Fibroblast of upper back skin (primary cell): ENCODE results near the gene PCDHB7.
A peak's percentile ranks its signal among the peaks of the same experiment; 100 is the strongest.
"Not testable (repeated sequence)": the region's sequence is repeated elsewhere in the genome, so short reads cannot be mapped to it uniquely, and the experiment has no call there.

Source experiments
- DNase-seq: peaks from one replicate; pipeline ENCODE4 v3.0.0-alpha.2; 2013

Gene PCDHB7

DNA sequence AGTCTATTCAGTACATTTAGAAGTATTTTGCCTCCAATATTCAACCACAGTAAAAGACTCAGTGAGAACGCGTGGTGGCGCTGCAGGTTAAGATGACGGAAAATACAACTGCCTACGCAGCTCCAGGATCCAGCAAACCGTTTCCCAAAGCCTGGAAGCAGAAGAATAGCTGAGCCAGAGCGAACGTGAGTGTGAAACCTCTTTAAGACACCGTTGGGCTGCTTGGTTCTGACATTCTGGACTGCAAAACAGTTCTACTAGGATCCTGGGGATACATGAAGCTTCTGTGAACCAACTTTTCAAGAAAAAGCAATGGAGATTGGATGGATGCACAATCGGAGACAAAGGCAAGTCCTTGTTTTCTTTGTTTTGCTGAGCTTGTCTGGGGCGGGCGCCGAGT is 9.8 kb downstream of the PCDHB7 start, which contains the start of gene PCDHB16:
PCDHB16 (plus strand) TSS at position 140 of the 400 bp plus-strand sequence; CDS start at position 313, 173 bp downstream.
- DNase-seq, result peak; percentile 1

DNA sequence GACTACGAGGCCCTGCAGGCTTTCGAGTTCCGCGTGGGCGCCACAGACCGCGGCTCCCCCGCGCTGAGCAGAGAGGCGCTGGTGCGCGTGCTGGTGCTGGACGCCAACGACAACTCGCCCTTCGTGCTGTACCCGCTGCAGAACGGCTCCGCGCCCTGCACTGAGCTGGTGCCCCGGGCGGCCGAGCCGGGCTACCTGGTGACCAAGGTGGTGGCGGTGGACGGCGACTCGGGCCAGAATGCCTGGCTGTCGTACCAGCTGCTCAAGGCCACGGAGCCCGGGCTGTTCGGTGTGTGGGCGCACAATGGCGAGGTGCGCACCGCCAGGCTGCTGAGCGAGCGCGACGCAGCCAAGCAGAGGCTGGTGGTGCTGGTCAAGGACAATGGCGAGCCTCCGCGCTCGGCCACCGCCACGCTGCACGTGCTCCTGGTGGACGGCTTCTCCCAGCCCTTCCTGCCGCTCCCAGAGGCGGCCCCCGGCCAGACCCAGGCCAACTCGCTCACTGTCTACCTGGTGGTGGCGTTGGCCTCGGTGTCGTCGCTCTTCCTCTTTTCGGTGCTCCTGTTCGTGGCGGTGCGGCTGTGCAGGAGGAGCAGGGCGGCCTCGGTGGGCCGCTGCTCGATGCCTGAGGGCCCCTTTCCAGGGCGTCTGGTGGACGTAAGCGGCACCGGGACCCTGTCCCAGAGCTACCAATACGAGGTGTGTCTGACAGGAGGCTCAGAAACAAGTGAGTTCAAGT is 11.8 kb downstream of the PCDHB7 start:
- not testable (repeated sequence) for DNase-seq

DNA sequence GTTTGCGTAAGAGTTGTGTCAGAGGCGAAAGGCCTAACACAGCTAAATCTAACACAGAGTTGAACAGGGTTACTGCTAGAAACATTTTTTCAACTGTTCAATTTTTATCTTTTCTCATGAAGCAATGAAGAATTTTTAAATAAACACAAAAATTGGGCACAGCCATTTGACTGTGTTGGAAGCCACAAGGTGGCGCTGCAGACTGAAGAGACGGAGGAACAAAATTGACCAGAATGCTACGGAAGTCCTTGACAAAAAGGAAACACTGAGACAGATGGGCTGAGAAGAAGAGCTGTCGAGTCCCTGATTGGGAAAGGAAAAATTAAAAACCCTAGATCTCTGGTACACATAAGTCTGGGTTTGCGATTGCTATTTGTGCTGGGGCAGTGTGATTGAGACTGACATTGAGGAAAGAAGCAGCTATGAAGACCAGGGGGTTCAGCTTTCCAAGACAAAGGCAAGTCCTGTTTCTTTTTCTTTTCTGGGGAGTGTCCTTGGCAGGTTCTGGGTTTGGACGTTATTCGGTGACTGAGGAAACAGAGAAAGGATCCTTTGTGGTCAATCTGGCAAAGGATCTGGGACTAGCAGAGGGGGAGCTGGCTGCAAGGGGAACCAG is 14.6 kb downstream of the PCDHB7 start, which contains the start of gene PCDHB9:
PCDHB9 (plus strand) TSS at position 265 of the 616 bp plus-strand sequence; CDS start at position 423, 158 bp downstream.
- DNase-seq, result peak; percentile 2

DNA sequence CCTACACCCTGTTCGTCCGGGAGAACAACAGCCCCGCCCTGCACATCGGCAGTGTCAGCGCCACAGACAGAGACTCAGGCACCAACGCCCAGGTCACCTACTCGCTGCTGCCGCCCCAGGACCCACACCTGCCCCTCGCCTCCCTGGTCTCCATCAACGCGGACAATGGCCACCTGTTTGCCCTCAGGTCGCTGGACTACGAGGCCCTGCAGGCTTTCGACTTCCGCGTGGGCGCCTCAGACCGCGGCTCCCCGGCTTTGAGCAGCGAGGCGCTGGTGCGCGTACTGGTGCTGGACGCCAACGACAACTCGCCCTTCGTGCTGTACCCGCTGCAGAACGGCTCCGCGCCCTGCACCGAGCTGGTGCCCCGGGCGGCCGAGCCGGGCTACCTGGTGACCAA is 16.2 kb downstream of the PCDHB7 start:
- not testable (repeated sequence) for DNase-seq

DNA sequence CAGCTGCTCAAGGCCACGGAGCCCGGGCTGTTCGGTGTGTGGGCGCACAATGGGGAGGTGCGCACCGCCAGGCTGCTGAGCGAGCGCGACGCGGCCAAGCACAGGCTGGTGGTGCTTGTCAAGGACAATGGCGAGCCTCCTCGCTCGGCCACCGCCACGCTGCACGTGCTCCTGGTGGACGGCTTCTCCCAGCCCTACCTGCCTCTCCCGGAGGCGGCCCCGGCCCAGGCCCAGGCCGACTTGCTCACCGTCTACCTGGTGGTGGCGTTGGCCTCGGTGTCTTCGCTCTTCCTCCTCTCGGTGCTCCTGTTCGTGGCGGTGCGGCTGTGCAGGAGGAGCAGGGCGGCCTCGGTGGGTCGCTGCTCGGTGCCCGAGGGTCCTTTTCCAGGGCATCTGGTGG is 16.7 kb downstream of the PCDHB7 start:
- DNase-seq, result not testable (repeated sequence)

DNA sequence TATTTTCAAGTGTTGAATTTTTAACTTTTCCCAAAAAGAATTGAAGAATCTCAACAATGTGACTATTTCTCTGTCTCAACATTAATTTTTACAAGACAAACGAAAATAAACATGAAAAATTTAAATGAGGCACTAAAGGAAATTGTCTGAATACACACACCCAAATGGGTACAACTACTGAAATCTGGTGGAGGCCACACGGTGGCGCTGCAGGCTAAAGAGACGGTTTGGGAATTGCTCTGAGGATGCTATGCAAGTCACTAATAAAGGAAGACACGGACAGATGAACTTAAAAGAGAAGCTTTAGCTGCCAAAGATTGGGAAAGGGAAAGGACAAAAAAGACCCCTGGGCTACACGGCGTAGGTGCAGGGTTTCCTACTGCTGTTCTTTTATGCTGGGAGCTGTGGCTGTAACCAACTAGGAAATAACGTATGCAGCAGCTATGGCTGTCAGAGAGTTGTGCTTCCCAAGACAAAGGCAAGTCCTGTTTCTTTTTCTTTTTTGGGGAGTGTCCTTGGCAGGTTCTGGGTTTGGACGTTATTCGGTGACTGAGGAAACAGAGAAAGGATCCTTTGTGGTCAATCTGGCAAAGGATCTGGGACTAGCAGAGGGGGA is 19.8 kb downstream of the PCDHB7 start, which contains the start of gene PCDHB10:
PCDHB10 (plus strand) TSS at position 244 of the 616 bp plus-strand sequence; CDS start at position 444, 200 bp downstream.
- no peak for DNase-seq

DNA sequence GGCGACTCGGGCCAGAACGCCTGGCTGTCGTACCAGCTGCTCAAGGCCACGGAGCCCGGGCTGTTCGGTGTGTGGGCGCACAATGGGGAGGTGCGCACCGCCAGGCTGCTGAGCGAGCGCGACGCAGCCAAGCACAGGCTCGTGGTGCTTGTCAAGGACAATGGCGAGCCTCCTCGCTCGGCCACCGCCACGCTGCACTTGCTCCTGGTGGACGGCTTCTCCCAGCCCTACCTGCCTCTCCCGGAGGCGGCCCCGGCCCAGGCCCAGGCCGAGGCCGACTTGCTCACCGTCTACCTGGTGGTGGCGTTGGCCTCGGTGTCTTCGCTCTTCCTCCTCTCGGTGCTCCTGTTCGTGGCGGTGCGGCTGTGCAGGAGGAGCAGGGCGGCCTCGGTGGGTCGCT is 21.9 kb downstream of the PCDHB7 start:
- DNase-seq, result not testable (repeated sequence)

DNA sequence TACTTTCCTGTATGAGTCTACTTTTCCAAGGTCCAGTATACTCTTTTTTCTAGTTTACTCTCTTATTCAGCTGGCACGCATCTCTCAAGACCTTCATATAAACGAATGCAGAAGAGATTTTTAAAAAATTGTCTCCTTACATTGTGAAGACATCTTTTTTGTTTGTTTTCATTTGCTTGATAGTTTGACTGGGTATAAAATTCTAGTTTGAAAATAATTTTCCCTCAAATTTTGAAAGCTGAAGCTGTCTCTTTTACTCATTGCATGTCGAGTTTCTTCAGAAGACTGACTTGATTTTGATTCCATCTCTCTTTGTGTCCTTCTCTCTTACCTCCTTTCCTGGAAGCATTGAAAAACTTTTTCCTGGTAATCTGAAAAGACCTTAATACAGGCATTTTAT is 23.9 kb downstream of the PCDHB7 start:
- no peak for DNase-seq

DNA sequence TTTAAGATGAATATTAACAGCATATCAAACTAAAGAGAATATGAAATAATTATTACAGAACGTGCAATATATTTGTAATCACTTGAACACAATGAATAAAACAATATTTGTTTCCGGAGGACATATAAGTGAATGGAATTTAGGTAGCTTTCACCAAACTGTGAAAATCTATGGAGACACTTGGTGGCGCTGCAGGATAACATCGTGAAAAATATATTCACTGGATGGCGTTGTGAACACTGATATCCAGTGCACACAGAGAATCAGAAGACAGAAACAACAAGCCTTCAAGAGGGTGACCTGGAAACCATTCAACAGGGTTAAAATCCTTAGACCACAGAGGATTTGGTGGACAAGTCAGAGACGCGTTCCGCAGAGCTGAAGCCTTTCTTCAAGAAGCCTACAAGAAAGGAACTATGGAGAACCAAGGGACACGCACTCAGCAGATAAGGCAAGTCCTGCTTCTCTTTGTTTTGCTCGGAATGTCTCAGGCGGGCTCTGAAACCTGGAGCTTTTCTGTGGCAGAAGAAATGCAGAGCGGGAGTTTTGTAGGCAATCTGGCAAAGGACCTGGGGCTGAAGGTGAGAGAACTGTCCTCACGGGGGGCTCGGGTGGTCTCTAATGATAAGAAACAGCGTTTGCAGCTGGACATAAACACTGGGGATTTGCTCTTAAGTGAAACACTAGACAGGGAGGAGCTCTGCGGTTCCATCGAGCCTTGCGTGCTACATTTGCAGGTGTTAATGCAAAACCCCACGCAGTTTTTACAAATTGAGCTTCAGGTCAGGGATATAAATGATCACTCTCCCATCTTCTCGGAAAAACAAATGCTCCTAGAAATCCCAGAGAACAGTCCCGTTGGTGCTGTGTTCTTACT is 27.2 kb downstream of the PCDHB7 start, which contains the start of gene PCDHB11:
PCDHB11 (plus strand) TSS at position 269 of the 877 bp plus-strand sequence; CDS start at position 417, 148 bp downstream.
- DNase-seq, result no peak

DNA sequence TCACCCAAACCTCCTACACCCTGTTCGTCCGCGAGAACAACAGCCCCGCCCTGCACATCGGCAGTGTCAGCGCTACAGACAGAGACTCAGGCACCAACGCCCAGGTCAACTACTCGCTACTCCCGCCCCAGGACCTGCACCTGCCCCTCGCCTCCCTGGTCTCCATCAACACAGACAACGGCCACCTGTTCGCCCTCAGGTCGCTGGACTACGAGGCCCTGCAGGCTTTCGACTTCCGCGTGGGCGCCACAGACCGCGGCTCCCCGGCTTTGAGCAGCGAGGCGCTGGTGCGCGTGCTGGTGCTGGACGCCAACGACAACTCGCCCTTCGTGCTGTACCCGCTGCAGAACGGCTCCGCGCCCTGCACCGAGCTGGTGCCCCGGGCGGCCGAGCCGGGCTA is 28.7 kb downstream of the PCDHB7 start:
- not testable (repeated sequence) for DNase-seq

DNA sequence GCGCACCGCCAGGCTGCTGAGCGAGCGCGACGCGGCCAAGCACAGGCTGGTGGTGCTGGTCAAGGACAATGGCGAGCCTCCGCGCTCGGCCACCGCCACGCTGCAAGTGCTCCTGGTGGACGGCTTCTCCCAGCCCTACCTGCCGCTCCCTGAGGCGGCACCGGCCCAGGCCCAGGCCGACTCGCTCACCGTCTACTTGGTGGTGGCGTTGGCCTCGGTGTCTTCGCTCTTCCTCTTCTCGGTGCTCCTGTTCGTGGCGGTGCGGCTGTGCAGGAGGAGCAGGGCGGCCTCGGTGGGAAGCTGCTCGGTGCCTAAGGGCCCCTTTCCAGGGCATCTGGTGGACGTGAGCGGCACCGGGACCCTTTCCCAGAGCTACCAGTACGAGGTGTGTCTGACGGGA is 29.2 kb downstream of the PCDHB7 start:
- not testable (repeated sequence) for DNase-seq

DNA sequence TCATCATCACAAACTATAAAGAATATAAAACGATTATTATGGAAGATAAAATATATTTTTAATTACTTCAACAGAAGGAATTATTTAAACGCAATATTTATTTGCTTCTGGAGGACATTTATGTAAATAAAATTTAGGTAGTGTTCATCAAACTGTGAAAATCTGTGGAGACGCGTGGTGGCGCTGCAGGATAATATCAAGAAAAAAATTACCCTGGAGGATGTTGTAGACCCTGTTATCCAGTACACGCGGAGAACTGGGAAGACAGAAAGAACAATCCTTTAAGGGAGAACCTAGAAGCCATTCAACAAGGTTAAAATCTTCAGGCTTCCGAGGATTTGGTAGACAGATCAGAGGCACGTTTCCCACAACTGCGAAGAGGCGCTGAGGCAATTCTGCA is 36.0 kb downstream of the PCDHB7 start, which contains the start of gene PCDHB12:
PCDHB12 (plus strand) TSS at position 242 of the 400 bp plus-strand sequence. CDS start 189 bp downstream, outside the sequence.
- no peak for DNase-seq

DNA sequence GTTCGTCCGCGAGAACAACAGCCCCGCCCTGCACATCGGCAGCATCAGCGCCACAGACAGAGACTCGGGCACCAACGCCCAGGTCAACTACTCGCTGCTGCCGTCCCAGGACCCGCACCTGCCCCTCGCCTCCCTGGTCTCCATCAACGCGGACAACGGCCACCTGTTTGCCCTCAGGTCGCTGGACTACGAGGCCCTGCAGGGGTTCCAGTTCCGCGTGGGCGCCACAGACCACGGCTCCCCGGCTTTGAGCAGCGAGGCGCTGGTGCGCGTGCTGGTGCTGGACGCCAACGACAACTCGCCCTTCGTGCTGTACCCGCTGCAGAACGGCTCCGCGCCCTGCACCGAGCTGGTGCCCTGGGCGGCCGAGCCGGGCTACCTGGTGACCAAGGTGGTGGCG is 37.8 kb downstream of the PCDHB7 start:
- DNase-seq, result not testable (repeated sequence)

DNA sequence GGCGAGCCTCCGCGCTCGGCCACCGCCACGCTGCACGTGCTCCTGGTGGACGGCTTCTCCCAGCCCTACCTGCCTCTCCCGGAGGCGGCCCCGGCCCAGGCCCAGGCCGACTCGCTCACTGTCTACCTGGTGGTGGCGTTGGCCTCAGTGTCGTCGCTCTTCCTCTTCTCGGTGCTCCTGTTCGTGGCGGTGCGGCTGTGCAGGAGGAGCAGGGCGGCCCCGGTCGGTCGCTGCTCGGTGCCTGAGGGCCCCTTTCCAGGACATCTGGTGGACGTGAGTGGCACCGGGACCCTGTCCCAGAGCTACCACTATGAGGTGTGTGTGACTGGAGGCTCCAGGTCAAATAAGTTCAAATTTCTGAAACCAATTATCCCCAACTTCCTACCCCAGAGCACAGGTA is 38.4 kb downstream of the PCDHB7 start:
- not testable (repeated sequence) for DNase-seq

DNA sequence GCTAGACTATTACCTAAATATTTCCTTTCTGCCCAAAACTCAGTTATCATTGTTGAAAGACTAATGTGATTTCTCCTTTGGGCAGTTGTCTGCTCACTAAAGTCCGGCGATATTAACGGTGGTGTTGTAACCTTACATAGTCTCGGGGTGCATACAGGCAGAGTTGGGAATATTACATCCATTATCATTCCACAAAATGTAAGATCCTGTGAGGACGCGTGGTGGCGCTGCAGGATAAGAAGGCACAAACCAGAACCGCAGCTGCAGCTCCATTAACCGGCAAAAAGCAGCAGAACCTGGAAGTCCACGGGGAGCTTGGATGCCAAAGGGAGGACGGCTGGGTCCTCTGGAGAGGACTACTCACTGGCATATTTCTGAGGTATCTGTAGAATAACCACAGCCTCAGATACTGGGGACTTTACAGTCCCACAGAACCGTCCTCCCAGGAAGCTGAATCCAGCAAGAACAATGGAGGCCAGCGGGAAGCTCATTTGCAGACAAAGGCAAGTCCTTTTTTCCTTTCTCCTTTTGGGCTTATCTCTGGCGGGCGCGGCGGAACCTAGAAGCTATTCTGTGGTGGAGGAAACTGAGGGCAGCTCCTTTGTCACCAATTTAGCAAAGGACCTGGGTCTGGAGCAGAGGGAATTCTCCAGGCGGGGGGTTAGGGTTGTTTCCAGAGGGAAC is 41.4 kb downstream of the PCDHB7 start, which contains the start of gene PCDHB13:
PCDHB13 (plus strand) TSS at position 264 of the 684 bp plus-strand sequence; CDS start at position 469, 205 bp downstream.
- DNase-seq, result not testable (repeated sequence)

DNA sequence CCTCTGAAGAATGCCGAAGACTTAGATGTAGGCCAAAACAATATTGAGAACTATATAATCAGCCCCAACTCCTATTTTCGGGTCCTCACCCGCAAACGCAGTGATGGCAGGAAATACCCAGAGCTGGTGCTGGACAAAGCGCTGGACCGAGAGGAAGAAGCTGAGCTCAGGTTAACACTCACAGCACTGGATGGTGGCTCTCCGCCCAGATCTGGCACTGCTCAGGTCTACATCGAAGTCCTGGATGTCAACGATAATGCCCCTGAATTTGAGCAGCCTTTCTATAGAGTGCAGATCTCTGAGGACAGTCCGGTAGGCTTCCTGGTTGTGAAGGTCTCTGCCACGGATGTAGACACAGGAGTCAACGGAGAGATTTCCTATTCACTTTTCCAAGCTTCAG is 42.1 kb downstream of the PCDHB7 start:
- not testable (repeated sequence) for DNase-seq

DNA sequence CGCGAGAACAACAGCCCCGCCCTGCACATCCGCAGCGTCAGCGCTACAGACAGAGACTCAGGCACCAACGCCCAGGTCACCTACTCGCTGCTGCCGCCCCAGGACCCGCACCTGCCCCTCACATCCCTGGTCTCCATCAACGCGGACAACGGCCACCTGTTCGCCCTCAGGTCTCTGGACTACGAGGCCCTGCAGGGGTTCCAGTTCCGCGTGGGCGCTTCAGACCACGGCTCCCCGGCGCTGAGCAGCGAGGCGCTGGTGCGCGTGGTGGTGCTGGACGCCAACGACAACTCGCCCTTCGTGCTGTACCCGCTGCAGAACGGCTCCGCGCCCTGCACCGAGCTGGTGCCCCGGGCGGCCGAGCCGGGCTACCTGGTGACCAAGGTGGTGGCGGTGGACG is 43.1 kb downstream of the PCDHB7 start:
- not testable (repeated sequence) for DNase-seq

DNA sequence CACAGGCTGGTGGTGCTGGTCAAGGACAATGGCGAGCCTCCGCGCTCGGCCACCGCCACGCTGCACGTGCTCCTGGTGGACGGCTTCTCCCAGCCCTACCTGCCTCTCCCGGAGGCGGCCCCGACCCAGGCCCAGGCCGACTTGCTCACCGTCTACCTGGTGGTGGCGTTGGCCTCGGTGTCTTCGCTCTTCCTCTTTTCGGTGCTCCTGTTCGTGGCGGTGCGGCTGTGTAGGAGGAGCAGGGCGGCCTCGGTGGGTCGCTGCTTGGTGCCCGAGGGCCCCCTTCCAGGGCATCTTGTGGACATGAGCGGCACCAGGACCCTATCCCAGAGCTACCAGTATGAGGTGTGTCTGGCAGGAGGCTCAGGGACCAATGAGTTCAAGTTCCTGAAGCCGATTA is 43.6 kb downstream of the PCDHB7 start:
- not testable (repeated sequence) for DNase-seq

DNA sequence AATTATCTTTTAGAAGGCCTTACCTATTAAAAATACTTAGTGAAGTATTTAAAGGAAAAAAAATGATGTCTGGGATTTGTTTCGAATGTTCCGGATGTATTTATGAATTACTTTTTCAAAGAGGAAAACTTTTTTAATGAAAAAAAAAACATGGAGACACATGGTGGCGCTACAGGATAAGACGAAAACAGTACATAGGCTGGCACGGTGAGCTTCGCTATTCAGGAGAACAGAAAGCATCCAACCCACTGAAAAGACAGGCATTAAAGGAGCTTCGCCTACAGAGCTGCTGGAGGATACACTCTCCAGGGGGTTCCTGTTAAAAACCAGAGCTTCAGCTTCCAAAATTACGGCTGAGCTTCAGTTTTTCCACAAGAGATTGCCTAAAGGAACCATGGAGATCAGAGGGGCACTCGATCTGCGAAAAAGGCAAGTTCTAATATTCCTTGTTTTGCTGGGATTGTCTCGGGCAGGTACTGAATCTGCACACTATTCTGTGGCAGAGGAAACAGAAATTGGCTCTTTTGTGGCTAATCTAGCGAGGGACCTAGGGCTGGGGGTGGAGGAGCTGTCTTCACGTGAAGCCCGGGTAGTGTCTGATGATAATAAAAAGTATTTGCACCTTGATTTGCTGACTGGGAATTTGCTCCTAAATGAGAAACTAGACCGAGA is 50.8 kb downstream of the PCDHB7 start, which contains the start of gene PCDHB14:
PCDHB14 (plus strand) TSS at position 232 of the 672 bp plus-strand sequence; CDS start at position 395, 163 bp downstream.
- peak; percentile 8 for DNase-seq

DNA sequence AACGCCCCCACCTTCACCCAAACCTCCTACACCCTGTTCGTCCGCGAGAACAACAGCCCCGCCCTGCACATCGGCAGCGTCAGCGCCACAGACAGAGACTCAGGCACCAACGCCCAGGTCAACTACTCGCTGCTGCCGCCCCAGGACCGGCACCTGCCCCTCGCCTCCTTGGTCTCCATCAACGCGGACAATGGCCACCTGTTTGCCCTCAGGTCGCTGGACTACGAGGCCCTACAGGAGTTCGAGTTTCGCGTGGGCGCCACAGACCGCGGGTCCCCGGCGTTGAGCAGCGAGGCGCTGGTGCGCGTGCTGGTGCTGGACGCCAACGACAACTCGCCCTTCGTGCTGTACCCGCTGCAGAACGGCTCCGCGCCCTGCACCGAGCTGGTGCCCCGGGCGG is 52.4 kb downstream of the PCDHB7 start:
- not testable (repeated sequence) for DNase-seq

DNA sequence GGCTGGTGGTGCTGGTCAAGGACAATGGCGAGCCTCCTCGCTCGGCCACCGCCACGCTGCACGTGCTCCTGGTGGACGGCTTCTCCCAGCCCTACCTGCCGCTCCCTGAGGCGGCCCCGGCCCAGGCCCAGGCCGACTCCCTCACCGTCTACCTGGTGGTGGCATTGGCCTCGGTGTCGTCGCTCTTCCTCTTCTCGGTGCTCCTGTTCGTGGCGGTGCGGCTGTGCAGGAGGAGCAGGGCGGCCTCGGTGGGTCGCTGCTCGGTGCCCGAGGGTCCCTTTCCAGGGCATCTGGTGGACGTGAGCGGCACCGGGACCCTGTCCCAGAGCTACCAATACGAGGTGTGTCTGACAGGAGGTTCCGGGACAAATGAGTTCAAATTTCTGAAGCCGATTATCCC is 53.0 kb downstream of the PCDHB7 start:
- DNase-seq, result not testable (repeated sequence)
